ENCODE data around the gene EPHB6. TPM values are rescaled to one million over a fixed set of nuclear protein-coding genes. Genes with fewer than 3 reads are reported as not detected.

EPHB6 gene
- total and polyA plus RNA-seq, 7 donors: 1.2 to 13.6 (median 6.7) TPM

GRCh38 chr7:142857625-142858024 is 2.7 kb downstream of the EPHB6 start:
- intact Hi-C loops (cut with DNase I): loop anchor here (10.0 kb wide), 1 partner anchor 527 kb away; the partner anchor contains the start of gene ZYX
- Histone ChIP-seq H3K9me3 (no peaks in the 10 kb centered on the region), H3K27ac (no peak overlapping the region), H3K4me1 (peaks cover 0 to 38% (median 29%) of the 10 kb centered on the region in 4 donors), H3K36me3 (no peaks in the 10 kb centered on the region), H3K27me3 (no peaks in the 10 kb centered on the region), H3K4me3 (no peak overlapping the region)
- TF ChIP-seq POLR2AphosphoS5 (IDR thresholded peaks at IDR 0.05) (no peak), POLR2A (IDR thresholded peaks at IDR 0.05) (no peak)
- 80 to 86% methylated on average over 5 of the region's 5 CpGs for WGBS, 2 donors
- no peak for DNase-seq

- DNase-seq: no peak
- Histone ChIP-seq H3K27me3 (no peaks in the 10 kb centered on the region), H3K4me1 (peaks cover 0 to 34% (median 26%) of the 10 kb centered on the region in 4 donors), H3K36me3 (no peaks in the 10 kb centered on the region), H3K4me3 (no peak overlapping the region), H3K27ac (no peak overlapping the region), H3K9me3 (no peaks in the 10 kb centered on the region)
- intact Hi-C loops (cut with DNase I): loop anchor here (10.0 kb wide), 1 partner anchor 525 kb away; the partner anchor contains the start of gene ZYX
- TF ChIP-seq EP300 (IDR thresholded peaks at IDR 0.05): no peak
- no peak for TF ChIP-seq CTCF (IDR thresholded peaks at IDR 0.05)
- no peak for TF ChIP-seq POLR2A (IDR thresholded peaks at IDR 0.05)
- TF ChIP-seq POLR2AphosphoS5 (IDR thresholded peaks at IDR 0.05): no peak
Measured at GRCh38 chr7:142859411-142859810, 4.5 kb downstream of the EPHB6 start.

GRCh38 chr7:142859829-142860228 is 5.0 kb downstream of the EPHB6 start:
- H3K27ac ChIP-seq: peak overlapping the region in 1 of 4 donors; percentile 10
- H3K27me3 ChIP-seq: no peaks in the 10 kb centered on the region
- no peak overlapping the region for H3K4me3 ChIP-seq
- no peaks in the 10 kb centered on the region for H3K9me3 ChIP-seq
- intact Hi-C loops (cut with DNase I): loop anchor here (10.0 kb wide), 1 partner anchor 525 kb away; the partner anchor contains the start of gene ZYX
- H3K4me1 ChIP-seq: peaks cover 0 to 34% (median 26%) of the 10 kb centered on the region in 4 donors
- WGBS, 2 donors: 26 to 50% methylated on average over 5 of the region's 5 CpGs
- DNase-seq: peak; percentile 66
- H3K36me3 ChIP-seq: no peaks in the 10 kb centered on the region
- TF ChIP-seq EP300 (IDR thresholded peaks at IDR 0.05): no peak

- no peak for TF ChIP-seq POLR2AphosphoS5 (IDR thresholded peaks at IDR 0.05)
- TF ChIP-seq CTCF (IDR thresholded peaks at IDR 0.05): no peak
- no peak for TF ChIP-seq EP300 (IDR thresholded peaks at IDR 0.05)
- no peak for TF ChIP-seq POLR2A (IDR thresholded peaks at IDR 0.05)
Measured at GRCh38 chr7:142860968-142861367, 6.1 kb downstream of the EPHB6 start.

GRCh38 chr7:142862351-142862750 is 7.5 kb downstream of the EPHB6 start:
- intact Hi-C loops (cut with DNase I): no loop called here
- Histone ChIP-seq H3K9me3 (no peaks in the 10 kb centered on the region), H3K4me1 (peaks cover 0 to 19% (median 12%) of the 10 kb centered on the region in 4 donors), H3K27ac (no peak overlapping the region), H3K27me3 (no peaks in the 10 kb centered on the region), H3K36me3 (no peaks in the 10 kb centered on the region), H3K4me3 (no peak overlapping the region)
- TF ChIP-seq POLR2AphosphoS5 (IDR thresholded peaks at IDR 0.05) (no peak), POLR2A (IDR thresholded peaks at IDR 0.05) (no peak), EP300 (IDR thresholded peaks at IDR 0.05) (no peak), CTCF (IDR thresholded peaks at IDR 0.05) (no peak)
- DNase-seq: no peak
- 92 to 94% methylated on average over 4 of the region's 4 CpGs for WGBS, 2 donors

More at GRCh38 chr7:142860968-142861367, 6.1 kb downstream of the EPHB6 start:
- DNase-seq: no peak
- Histone ChIP-seq H3K4me3 (no peak overlapping the region), H3K9me3 (no peaks in the 10 kb centered on the region), H3K27ac (no peak overlapping the region), H3K4me1 (peaks cover 0 to 24% (median 15%) of the 10 kb centered on the region in 4 donors), H3K27me3 (no peaks in the 10 kb centered on the region), H3K36me3 (no peaks in the 10 kb centered on the region)
- 50 to 76% methylated on average over 3 of the region's 3 CpGs for WGBS, 2 donors
- intact Hi-C loops (cut with DNase I): no loop called here

Data from sigmoid colon (tissue), 7 donors.